ENCODE data around the gene VPS18. TPM values are rescaled to one million over a fixed set of nuclear protein-coding genes. Genes with fewer than 3 reads are reported as not detected.
A peak's percentile ranks its signal among the peaks of the same experiment; 100 is the strongest.

VPS18 gene
- polyA plus RNA-seq, 3 donors from 2014 or later = 20.8 to 36.8 (median 35.3) TPM

GRCh38 chr15:40875991-40876730 is 18.1 kb upstream of the VPS18 start:
- H3K27ac Mint-ChIP-seq = no peak overlapping the region
- peaks cover 4 to 8% (median 8%) of the 10 kb centered on the region in 3 donors for H3K27me3 Mint-ChIP-seq (ENCODE audit: low read depth in 3 of 3)
- DNase-seq = no peak
- H3K4me3 Mint-ChIP-seq = no peak overlapping the region
- peaks cover 0 to 5% (median 0%) of the 10 kb centered on the region in 3 donors for H3K36me3 Mint-ChIP-seq
- no peaks in the 10 kb centered on the region for H3K9me3 Mint-ChIP-seq
- peaks cover 6 to 7% of the 10 kb centered on the region in 2 donors for H3K4me1 Mint-ChIP-seq

GRCh38 chr15:40877694-40878093 is 16.6 kb upstream of the VPS18 start:
- H3K36me3 Mint-ChIP-seq = peaks cover 0 to 5% (median 0%) of the 10 kb centered on the region in 3 donors
- DNase-seq = no peak
- peaks cover 3 to 11% (median 8%) of the 10 kb centered on the region in 3 donors for H3K27me3 Mint-ChIP-seq (ENCODE audit: low read depth in 3 of 3)
- peaks cover 6 to 8% of the 10 kb centered on the region in 2 donors for H3K4me1 Mint-ChIP-seq
- H3K27ac Mint-ChIP-seq = no peak overlapping the region
- H3K9me3 Mint-ChIP-seq = no peaks in the 10 kb centered on the region
- H3K4me3 Mint-ChIP-seq = no peak overlapping the region

- H3K4me1 Mint-ChIP-seq = peaks cover 5 to 6% of the 10 kb centered on the region in 2 donors
- peaks cover 0 to 5% (median 0%) of the 10 kb centered on the region in 3 donors for H3K36me3 Mint-ChIP-seq
- H3K4me3 Mint-ChIP-seq = no peak overlapping the region
- H3K27ac Mint-ChIP-seq = no peak overlapping the region
- H3K9me3 Mint-ChIP-seq = no peaks in the 10 kb centered on the region
- H3K27me3 Mint-ChIP-seq (ENCODE audit: low read depth in 3 of 3) = peaks cover 3 to 11% (median 8%) of the 10 kb centered on the region in 3 donors
- DNase-seq = no peak
These were observed 15.5 kb upstream of the VPS18 start for GRCh38 chr15:40878785-40879184.

GRCh38 chr15:40879609-40880008 is 14.6 kb upstream of the VPS18 start:
- no peak for DNase-seq
- no peaks in the 10 kb centered on the region for H3K9me3 Mint-ChIP-seq
- H3K36me3 Mint-ChIP-seq = no peaks in the 10 kb centered on the region
- H3K4me3 Mint-ChIP-seq = no peak overlapping the region
- no peak overlapping the region for H3K27ac Mint-ChIP-seq
- peaks cover 1 to 7% (median 5%) of the 10 kb centered on the region in 3 donors for H3K27me3 Mint-ChIP-seq (ENCODE audit: low read depth in 3 of 3)
- peaks cover 6 to 7% of the 10 kb centered on the region in 2 donors for H3K4me1 Mint-ChIP-seq

GRCh38 chr15:40881351-40881750 is 12.9 kb upstream of the VPS18 start:
- Mint-ChIP-seq H3K27me3 (ENCODE audit: low read depth in 3 of 3) (peaks cover 6 to 7% (median 6%) of the 10 kb centered on the region in 3 donors), H3K27ac (no peak overlapping the region), H3K9me3 (no peaks in the 10 kb centered on the region), H3K4me1 (peaks cover 12 to 15% of the 10 kb centered on the region in 2 donors), H3K4me3 (no peak overlapping the region), H3K36me3 (no peaks in the 10 kb centered on the region)
- DNase-seq = no peak

- H3K9me3 Mint-ChIP-seq = no peaks in the 10 kb centered on the region
These were observed 7.7 kb upstream of the VPS18 start for GRCh38 chr15:40886586-40886985.

GRCh38 chr15:40889112-40889511 is 5.1 kb upstream of the VPS18 start:
- Mint-ChIP-seq H3K9me3 (no peaks in the 10 kb centered on the region), H3K27ac (no peak overlapping the region), H3K4me3 (no peak overlapping the region), H3K27me3 (ENCODE audit: low read depth in 3 of 3) (peaks cover 2 to 12% (median 12%) of the 10 kb centered on the region in 3 donors), H3K4me1 (peaks cover 26 to 32% of the 10 kb centered on the region in 2 donors), H3K36me3 (no peaks in the 10 kb centered on the region)
- no peak for DNase-seq

More at GRCh38 chr15:40886586-40886985, 7.7 kb upstream of the VPS18 start:
- Mint-ChIP-seq H3K4me1 (peaks cover 11 to 15% of the 10 kb centered on the region in 2 donors), H3K4me3 (no peak overlapping the region), H3K27ac (no peak overlapping the region), H3K27me3 (ENCODE audit: low read depth in 3 of 3) (peaks cover 2 to 8% (median 6%) of the 10 kb centered on the region in 3 donors), H3K36me3 (no peaks in the 10 kb centered on the region)
- no peak for DNase-seq

GRCh38 chr15:40891138-40891537 is 3.1 kb upstream of the VPS18 start:
- Mint-ChIP-seq H3K27ac (no peak overlapping the region), H3K4me1 (peaks cover 34 to 40% of the 10 kb centered on the region in 2 donors), H3K27me3 (ENCODE audit: low read depth in 3 of 3) (peaks cover 4 to 12% (median 10%) of the 10 kb centered on the region in 3 donors), H3K36me3 (no peaks in the 10 kb centered on the region), H3K9me3 (no peaks in the 10 kb centered on the region), H3K4me3 (no peak overlapping the region)
- DNase-seq = no peak

GRCh38 chr15:40891810-40892446 is 2.3 kb upstream of the VPS18 start:
- H3K4me1 Mint-ChIP-seq = peaks cover 34 to 40% of the 10 kb centered on the region in 2 donors
- H3K4me3 Mint-ChIP-seq = peak overlapping the region in 1 of 5 donors; percentile 36
- H3K36me3 Mint-ChIP-seq = no peaks in the 10 kb centered on the region
- peak overlapping the region in 1 of 6 donors; percentile 34 for H3K27ac Mint-ChIP-seq
- DNase-seq = peak in 1 of 3 donors; percentile 43
- H3K27me3 Mint-ChIP-seq (ENCODE audit: low read depth in 3 of 3) = peaks cover 4 to 12% (median 10%) of the 10 kb centered on the region in 3 donors
- no peaks in the 10 kb centered on the region for H3K9me3 Mint-ChIP-seq

GRCh38 chr15:40892447-40893012 is 1.7 kb upstream of the VPS18 start:
- H3K27ac Mint-ChIP-seq = peak overlapping the region in 1 of 6 donors; percentile 49
- peaks cover 0 to 4% (median 0%) of the 10 kb centered on the region in 3 donors for H3K36me3 Mint-ChIP-seq
- peaks cover 36 to 46% of the 10 kb centered on the region in 2 donors for H3K4me1 Mint-ChIP-seq
- DNase-seq = no peak
- H3K4me3 Mint-ChIP-seq = peak overlapping the region in 3 of 5 donors; percentile 30 to 62 (median 55)
- H3K27me3 Mint-ChIP-seq (ENCODE audit: low read depth in 3 of 3) = peaks cover 4 to 14% (median 10%) of the 10 kb centered on the region in 3 donors
- H3K9me3 Mint-ChIP-seq = no peaks in the 10 kb centered on the region

GRCh38 chr15:40893019-40893670 is 1.1 kb upstream of the VPS18 start:
- Mint-ChIP-seq H3K36me3 (peaks cover 0 to 6% (median 0%) of the 10 kb centered on the region in 3 donors), H3K4me3 (peak overlapping the region; percentile 30 to 100 (median 96)), H3K9me3 (no peaks in the 10 kb centered on the region), H3K4me1 (peaks cover 38 to 53% of the 10 kb centered on the region in 2 donors), H3K27me3 (ENCODE audit: low read depth in 3 of 3) (peaks cover 4 to 14% (median 10%) of the 10 kb centered on the region in 3 donors), H3K27ac (peak overlapping the region in 3 of 6 donors; percentile 19 to 99 (median 98))
- DNase-seq = no peak

GRCh38 chr15:40894681-40895448 is 615 bp downstream of the VPS18 start:
- H3K4me3 Mint-ChIP-seq = peak overlapping the region; percentile 96 to 100 (median 99)
- H3K36me3 Mint-ChIP-seq = peaks cover 0 to 7% (median 6%) of the 10 kb centered on the region in 3 donors
- DNase-seq = peak; percentile 64 to 65 (median 64)
- peak overlapping the region; percentile 96 to 100 (median 98) for H3K27ac Mint-ChIP-seq
- peaks cover 45 to 53% of the 10 kb centered on the region in 2 donors for H3K4me1 Mint-ChIP-seq
- peaks cover 4 to 14% (median 10%) of the 10 kb centered on the region in 3 donors for H3K27me3 Mint-ChIP-seq (ENCODE audit: low read depth in 3 of 3)
- H3K9me3 Mint-ChIP-seq = no peaks in the 10 kb centered on the region
